Esophagus muscularis mucosa (tissue), 4 donors: Measurements from ENCODE around the gene MUC20.
"Not testable (repeated sequence)": the region's sequence is repeated elsewhere in the genome, so short reads cannot be mapped to it uniquely, and the experiment has no call there.

ENCODE experiments used
- EP300 ChIP-seq: sonication (generic); formaldehyde crosslinking; IDR thresholded peaks from one replicate; pipeline ENCODE4 v1.6.1; 2017; ENCODE audit warnings: antibody characterized with exemption
- POLR2A ChIP-seq: fragments of 450-650 bp; IDR thresholded peaks from one replicate; pipeline ENCODE4 v1.6.1; 2017; ENCODE audit warnings: antibody characterized with exemption, moderate library complexity, mild to moderate bottlenecking, low read depth
- POLR2AphosphoS5 ChIP-seq, 2 donors: sonication (generic); formaldehyde crosslinking; IDR thresholded peaks; one replicate each; pipeline ENCODE4 v1.6.1; 2017; ENCODE audit warnings: antibody characterized with exemption in 2 of 2
- TF ChIP-seq, protein P1 (sequence below), 3 experiments: fragments of 200-600 bp in 2 of 3; fragments of 450-650 bp in 1 of 3; sonication (generic) in 2 of 3; IDR thresholded peaks; one replicate each; pipeline ENCODE4 v1.5.1; 2017 to 2019; ENCODE audit warnings: antibody characterized with exemption in 3 of 3, mild to moderate bottlenecking in 2 of 3, moderate library complexity in 1 of 3

DNA sequence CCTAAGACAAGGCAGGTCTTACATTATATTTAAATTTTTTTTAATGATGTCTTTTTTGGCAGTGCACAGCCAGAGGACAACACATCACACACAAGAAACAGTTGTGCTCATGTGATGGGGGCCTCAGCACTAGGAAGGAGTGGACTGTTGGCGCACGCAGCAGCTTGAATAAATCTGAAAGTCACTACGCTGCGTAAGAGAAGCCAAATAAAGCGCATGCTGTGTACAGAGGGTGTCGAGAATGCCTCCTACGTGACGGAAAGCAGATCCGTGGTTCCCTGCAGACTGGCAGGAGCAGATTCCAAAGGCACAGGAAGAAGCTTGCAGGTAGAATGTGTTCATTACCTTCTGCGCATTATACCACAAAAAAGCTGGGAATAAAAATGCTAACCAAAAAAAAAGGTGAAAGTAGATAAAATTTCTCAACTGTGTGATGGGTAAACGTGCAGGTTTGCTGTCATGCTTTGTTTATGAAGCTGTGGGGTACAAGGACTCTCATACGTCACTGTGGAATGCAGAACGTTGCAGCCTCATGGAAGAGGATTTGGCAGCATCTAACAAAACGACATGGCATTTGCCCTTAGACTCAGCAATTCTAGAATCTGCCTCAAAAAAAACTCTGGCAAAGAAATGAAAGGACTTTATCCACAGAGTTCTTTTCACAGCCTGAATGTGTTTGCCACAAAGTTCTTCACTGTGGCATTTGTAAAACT, 32.2 kb upstream of the MUC20 start:
- TF ChIP-seq, protein P1, sequence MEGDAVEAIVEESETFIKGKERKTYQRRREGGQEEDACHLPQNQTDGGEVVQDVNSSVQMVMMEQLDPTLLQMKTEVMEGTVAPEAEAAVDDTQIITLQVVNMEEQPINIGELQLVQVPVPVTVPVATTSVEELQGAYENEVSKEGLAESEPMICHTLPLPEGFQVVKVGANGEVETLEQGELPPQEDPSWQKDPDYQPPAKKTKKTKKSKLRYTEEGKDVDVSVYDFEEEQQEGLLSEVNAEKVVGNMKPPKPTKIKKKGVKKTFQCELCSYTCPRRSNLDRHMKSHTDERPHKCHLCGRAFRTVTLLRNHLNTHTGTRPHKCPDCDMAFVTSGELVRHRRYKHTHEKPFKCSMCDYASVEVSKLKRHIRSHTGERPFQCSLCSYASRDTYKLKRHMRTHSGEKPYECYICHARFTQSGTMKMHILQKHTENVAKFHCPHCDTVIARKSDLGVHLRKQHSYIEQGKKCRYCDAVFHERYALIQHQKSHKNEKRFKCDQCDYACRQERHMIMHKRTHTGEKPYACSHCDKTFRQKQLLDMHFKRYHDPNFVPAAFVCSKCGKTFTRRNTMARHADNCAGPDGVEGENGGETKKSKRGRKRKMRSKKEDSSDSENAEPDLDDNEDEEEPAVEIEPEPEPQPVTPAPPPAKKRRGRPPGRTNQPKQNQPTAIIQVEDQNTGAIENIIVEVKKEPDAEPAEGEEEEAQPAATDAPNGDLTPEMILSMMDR (IDR thresholded peaks at IDR 0.05): not testable (repeated sequence)
- TF ChIP-seq POLR2AphosphoS5 (IDR thresholded peaks at IDR 0.05) (peak in 1 of 2 donors; percentile 16), EP300 (peak; percentile 46)
- TF ChIP-seq POLR2A: not testable (repeated sequence)
